PFSK-1 (cell line): Measurements from ENCODE around the gene SEC14L3.

Source experiments
- FOXP2 ChIP-seq: optimal IDR thresholded peaks from 2 replicates; pipeline ENCODE3; 2011; ENCODE audit warnings: borderline replicate concordance, control low read depth, inconsistent platforms; ENCODE audit not compliant: insufficient read depth; ENCODE audit errors: extremely low read length, extremely low read depth
- POLR2AphosphoS5 ChIP-seq: IDR thresholded peaks from 2 replicates; pipeline ENCODE4 v1.6.1; 2012; ENCODE audit warnings: low read depth, mild to moderate bottlenecking, control low read depth, low read length, moderate library complexity
- SIN3A ChIP-seq: IDR thresholded peaks from 2 replicates; pipeline ENCODE4 v1.6.1; 2012; ENCODE audit warnings: mild to moderate bottlenecking, low read length, moderate library complexity, borderline replicate concordance; ENCODE audit not compliant: insufficient read depth
- TAF1 ChIP-seq: IDR thresholded peaks from 2 replicates; pipeline ENCODE4 v1.6.1; 2012; ENCODE audit warnings: low read length, control low read depth, borderline replicate concordance; ENCODE audit not compliant: insufficient read depth
- TF ChIP-seq, protein P1 (sequence below), 2 experiments: IDR thresholded peaks; 2 replicates each; pipeline versions ENCODE4 v1.6.1 to v1.8.0; 2011 to 2012; ENCODE audit warnings: low read depth in 2 of 2, low read length in 2 of 2, control low read depth in 1 of 2, inconsistent platforms in 1 of 2, mild to moderate bottlenecking in 1 of 2, moderate library complexity in 1 of 2; ENCODE audit not compliant: insufficient read depth in 1 of 2

The SEC14L3 gene

DNA sequence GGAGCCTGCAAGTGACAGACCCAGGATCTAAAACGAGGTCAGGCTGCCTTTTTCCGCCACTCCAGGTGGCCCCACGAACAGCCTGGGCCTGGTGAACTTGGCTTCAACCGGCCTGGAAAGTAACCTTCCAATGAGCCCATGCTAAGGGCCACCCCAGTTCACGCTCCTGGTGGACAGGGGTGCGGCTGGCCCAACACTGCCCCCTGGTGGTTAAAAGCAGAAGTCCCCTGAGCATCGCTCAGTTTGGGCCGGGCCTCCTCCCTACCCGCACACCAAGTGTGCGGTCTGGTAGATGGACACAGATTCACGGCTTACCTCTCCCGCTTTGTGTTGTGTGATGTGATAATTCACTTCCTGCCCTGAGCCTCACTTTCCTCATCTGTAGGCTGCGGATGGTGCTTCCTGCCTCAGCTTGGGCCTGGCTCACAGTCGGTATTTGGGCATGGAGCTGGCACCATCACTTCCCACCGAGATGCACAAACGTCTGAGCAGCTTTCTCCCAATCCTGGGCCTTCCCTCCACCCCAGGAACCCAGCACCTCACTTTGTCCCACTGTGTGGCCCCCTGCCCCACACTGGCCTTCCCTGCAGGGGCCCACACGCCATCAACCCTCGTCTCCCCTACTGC lies 13.7 kb upstream of the SEC14L3 start:
- TF ChIP-seq SIN3A (no peak), POLR2AphosphoS5 (no peak), TAF1 (no peak), FOXP2 (no peak)
- TF ChIP-seq, protein P1, sequence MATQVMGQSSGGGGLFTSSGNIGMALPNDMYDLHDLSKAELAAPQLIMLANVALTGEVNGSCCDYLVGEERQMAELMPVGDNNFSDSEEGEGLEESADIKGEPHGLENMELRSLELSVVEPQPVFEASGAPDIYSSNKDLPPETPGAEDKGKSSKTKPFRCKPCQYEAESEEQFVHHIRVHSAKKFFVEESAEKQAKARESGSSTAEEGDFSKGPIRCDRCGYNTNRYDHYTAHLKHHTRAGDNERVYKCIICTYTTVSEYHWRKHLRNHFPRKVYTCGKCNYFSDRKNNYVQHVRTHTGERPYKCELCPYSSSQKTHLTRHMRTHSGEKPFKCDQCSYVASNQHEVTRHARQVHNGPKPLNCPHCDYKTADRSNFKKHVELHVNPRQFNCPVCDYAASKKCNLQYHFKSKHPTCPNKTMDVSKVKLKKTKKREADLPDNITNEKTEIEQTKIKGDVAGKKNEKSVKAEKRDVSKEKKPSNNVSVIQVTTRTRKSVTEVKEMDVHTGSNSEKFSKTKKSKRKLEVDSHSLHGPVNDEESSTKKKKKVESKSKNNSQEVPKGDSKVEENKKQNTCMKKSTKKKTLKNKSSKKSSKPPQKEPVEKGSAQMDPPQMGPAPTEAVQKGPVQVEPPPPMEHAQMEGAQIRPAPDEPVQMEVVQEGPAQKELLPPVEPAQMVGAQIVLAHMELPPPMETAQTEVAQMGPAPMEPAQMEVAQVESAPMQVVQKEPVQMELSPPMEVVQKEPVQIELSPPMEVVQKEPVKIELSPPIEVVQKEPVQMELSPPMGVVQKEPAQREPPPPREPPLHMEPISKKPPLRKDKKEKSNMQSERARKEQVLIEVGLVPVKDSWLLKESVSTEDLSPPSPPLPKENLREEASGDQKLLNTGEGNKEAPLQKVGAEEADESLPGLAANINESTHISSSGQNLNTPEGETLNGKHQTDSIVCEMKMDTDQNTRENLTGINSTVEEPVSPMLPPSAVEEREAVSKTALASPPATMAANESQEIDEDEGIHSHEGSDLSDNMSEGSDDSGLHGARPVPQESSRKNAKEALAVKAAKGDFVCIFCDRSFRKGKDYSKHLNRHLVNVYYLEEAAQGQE (IDR thresholded peaks at IDR 0.05; ENCODE audit: insufficient read depth in 1 of 2, low read depth in 2 of 2, low read length in 2 of 2), result no peak

DNA sequence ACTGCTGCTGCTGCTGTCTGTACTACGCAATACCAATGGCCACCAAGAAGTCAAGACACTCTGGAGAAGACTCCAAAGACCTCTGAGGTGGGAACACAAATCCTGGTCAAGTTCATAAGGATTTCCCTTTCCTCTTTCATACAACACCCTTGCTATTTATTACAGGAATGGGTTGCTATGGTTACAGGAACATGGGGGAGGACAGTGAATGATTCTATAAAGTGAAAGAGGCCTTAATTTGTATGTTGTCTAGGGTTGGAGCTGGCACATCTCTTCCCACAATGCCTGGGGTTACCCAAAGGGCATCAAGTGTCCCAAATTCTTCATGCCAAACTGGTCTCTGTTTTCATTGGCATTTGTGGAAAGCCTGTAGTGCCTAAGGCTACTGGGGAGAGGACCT lies 11.4 kb upstream of the SEC14L3 start:
- TF ChIP-seq POLR2AphosphoS5 (no peak), FOXP2 (no peak), SIN3A (no peak), TAF1 (no peak)
- TF ChIP-seq, protein P1 (IDR thresholded peaks at IDR 0.05; ENCODE audit: insufficient read depth in 1 of 2, low read depth in 2 of 2, low read length in 2 of 2), result no peak

DNA sequence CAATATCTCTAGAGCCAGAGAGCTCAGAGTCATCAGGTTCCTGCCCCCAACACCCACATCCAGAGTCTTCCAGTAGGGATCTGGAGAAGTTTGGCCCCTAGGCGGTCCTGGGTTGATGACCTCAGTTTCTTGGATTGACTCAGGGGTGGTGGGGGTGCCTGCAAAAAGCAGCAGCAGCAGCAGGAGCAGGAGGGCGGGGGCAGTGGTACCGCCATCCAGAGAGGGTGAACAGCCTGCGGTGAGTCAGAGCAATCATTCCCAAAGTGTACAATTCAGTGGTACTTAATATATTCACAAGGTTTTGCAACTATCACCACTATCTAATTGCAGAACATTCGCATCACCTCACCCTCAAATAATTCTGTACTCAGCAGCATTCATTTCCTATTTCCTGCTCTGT lies 9.9 kb upstream of the SEC14L3 start:
- TF ChIP-seq, protein P1 (IDR thresholded peaks at IDR 0.05; ENCODE audit: insufficient read depth in 1 of 2, low read depth in 2 of 2, low read length in 2 of 2), result no peak
- no peak for TF ChIP-seq SIN3A
- no peak for TF ChIP-seq POLR2AphosphoS5
- TF ChIP-seq FOXP2, result no peak
- no peak for TF ChIP-seq TAF1

DNA sequence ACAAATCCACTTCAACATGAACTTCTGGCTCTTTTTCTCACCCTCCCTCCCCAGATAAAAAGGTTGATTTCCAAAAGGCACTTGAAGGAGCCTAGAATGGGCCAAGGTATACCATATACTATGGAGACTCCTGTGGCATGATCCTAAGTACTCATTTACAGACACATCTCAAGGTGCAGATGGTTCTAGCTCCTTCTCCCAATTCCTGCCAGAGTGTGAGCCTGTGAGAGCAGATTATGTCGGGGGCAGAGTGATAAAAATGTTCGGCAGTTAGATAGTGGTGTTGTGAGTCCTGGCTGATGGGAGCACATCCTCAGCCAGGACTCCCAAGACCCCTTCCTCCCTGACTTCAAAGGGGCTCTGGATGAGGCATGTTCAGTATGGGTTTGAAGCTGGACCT lies 8.2 kb upstream of the SEC14L3 start:
- TF ChIP-seq FOXP2, result no peak
- TF ChIP-seq SIN3A, result no peak
- TF ChIP-seq, protein P1 (IDR thresholded peaks at IDR 0.05; ENCODE audit: insufficient read depth in 1 of 2, low read depth in 2 of 2, low read length in 2 of 2), result no peak
- no peak for TF ChIP-seq POLR2AphosphoS5
- TF ChIP-seq TAF1, result no peak

DNA sequence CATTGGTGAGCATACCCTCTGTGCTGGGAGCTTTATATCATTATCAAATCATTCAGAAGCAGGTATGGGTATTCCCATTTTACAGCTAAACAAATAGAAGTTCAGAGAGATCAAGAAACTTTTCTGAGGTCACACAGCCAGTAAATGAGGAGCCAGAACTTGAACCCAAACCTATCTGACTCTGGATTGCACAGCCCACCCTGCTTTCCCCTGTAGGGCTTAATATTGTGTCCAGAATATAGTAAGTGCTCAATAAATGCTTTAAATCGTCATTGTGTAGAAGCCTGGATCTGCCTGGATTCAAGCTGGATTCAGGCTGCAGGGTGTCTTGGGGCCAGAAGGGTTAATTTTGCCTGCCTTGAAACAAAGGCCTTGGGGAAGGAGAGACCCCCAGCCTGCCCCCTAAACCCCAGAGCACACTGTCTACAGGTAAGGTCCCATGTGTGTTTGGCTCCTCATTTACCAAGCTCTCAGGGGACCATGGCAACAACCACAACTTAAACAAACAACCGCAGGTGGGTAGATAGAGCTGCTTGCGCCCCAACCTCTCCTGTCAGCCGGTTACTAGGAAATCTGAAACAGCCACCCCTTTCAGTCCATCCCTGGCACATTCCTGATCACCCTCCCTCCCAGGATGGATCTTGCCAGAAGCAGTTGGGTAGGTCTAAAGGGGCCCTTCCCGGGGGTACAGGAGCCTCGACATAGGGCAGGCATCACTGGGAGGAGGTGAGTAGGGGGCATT lies 3.0 kb upstream of the SEC14L3 start:
- TF ChIP-seq SIN3A (no peak), TAF1 (no peak), POLR2AphosphoS5 (no peak), FOXP2 (no peak)
- TF ChIP-seq, protein P1 (IDR thresholded peaks at IDR 0.05; ENCODE audit: insufficient read depth in 1 of 2, low read depth in 2 of 2, low read length in 2 of 2), result no peak
